Glutamatergic neuron (in vitro differentiated cells): Measurements from ENCODE around the gene EIF5AL1. TPM values are rescaled to one million over a fixed set of nuclear protein-coding genes. Genes with fewer than 3 reads are reported as not detected.

Experiments
- DNase-seq: peaks from one replicate; pipeline ENCODE4 v3.0.0; 2022
- H3K27ac Mint-ChIP-seq: one replicate; pipeline ENCODE4 v1.8.0; 2020; ENCODE audit warnings: mild to moderate bottlenecking, mixed read lengths, inconsistent platforms; ENCODE audit not compliant: unreplicated experiment
- H3K27me3 Mint-ChIP-seq: one replicate; pipeline ENCODE4 v1.8.0; 2020; ENCODE audit warnings: mild to moderate bottlenecking, moderate library complexity, mixed read lengths, inconsistent platforms; ENCODE audit not compliant: unreplicated experiment
- H3K36me3 Mint-ChIP-seq: one replicate; pipeline ENCODE4 v1.8.0; 2020; ENCODE audit warnings: mild to moderate bottlenecking, mixed read lengths, inconsistent platforms; ENCODE audit not compliant: unreplicated experiment
- H3K4me1 Mint-ChIP-seq: one replicate; pipeline ENCODE4 v1.8.0; 2020; ENCODE audit warnings: mild to moderate bottlenecking, low read depth, mixed read lengths, inconsistent platforms; ENCODE audit not compliant: unreplicated experiment
- H3K4me3 Mint-ChIP-seq: one replicate; pipeline ENCODE4 v1.8.0; 2020; ENCODE audit warnings: mild to moderate bottlenecking, mixed read lengths, inconsistent platforms; ENCODE audit not compliant: unreplicated experiment
- H3K9me3 Mint-ChIP-seq: one replicate; pipeline ENCODE4 v1.8.0; 2020; ENCODE audit warnings: mild to moderate bottlenecking, moderate library complexity, mixed read lengths, inconsistent platforms; ENCODE audit not compliant: unreplicated experiment
- CTCF ChIP-seq: fragments of 200-600 bp; sonication (generic); IDR thresholded peaks from one replicate; pipeline ENCODE4 v1.5.0; 2021; ENCODE audit not compliant: partially characterized antibody, unreplicated experiment
- total RNA-seq: library from RNA; stranded (reverse); fragmentation: NEBNext Ultra II Directional; extraction: Animal tissue kit (Norgen Biotek cat#: 25700); gene quantifications from one replicate; pipeline ENCODE4 v1.2.1, GENCODE V29; 2021; ENCODE audit not compliant: unreplicated experiment

Gene EIF5AL1
- total RNA-seq, 1 donor from 2014 or later, result 0.61 TPM

GRCh38 chr10:79470096-79470495 is 42.2 kb upstream of the EIF5AL1 start:
- peaks cover 5% of the 10 kb centered on the region for H3K27me3 Mint-ChIP-seq
- no peaks in the 10 kb centered on the region for H3K4me1 Mint-ChIP-seq
- H3K4me3 Mint-ChIP-seq, result no peak overlapping the region
- H3K36me3 Mint-ChIP-seq, result no peaks in the 10 kb centered on the region
- TF ChIP-seq CTCF, result no peak
- DNase-seq, result no peak
- H3K27ac Mint-ChIP-seq, result no peak overlapping the region
- H3K9me3 Mint-ChIP-seq, result no peaks in the 10 kb centered on the region

- TF ChIP-seq CTCF, result no peak
- no peak overlapping the region for H3K27ac Mint-ChIP-seq
- H3K9me3 Mint-ChIP-seq, result no peaks in the 10 kb centered on the region
- DNase-seq, result no peak
- no peaks in the 10 kb centered on the region for H3K36me3 Mint-ChIP-seq
- no peaks in the 10 kb centered on the region for H3K4me1 Mint-ChIP-seq
- peaks cover 5% of the 10 kb centered on the region for H3K27me3 Mint-ChIP-seq
- H3K4me3 Mint-ChIP-seq, result no peak overlapping the region
Measured at GRCh38 chr10:79471776-79472175, 40.6 kb upstream of the EIF5AL1 start.

GRCh38 chr10:79472449-79472848 is 39.9 kb upstream of the EIF5AL1 start:
- TF ChIP-seq CTCF, result no peak
- Mint-ChIP-seq H3K4me1 (no peaks in the 10 kb centered on the region), H3K9me3 (no peaks in the 10 kb centered on the region), H3K36me3 (no peaks in the 10 kb centered on the region), H3K27ac (no peak overlapping the region), H3K27me3 (peaks cover 5% of the 10 kb centered on the region), H3K4me3 (no peak overlapping the region)
- no peak for DNase-seq

GRCh38 chr10:79472951-79473350 is 39.4 kb upstream of the EIF5AL1 start:
- DNase-seq, result no peak
- Mint-ChIP-seq H3K4me1 (no peaks in the 10 kb centered on the region), H3K27ac (no peak overlapping the region), H3K36me3 (no peaks in the 10 kb centered on the region), H3K27me3 (peaks cover 5% of the 10 kb centered on the region), H3K9me3 (no peaks in the 10 kb centered on the region), H3K4me3 (no peak overlapping the region)
- TF ChIP-seq CTCF, result no peak

- no peak for DNase-seq
- H3K36me3 Mint-ChIP-seq, result no peaks in the 10 kb centered on the region
- H3K4me3 Mint-ChIP-seq, result no peak overlapping the region
Measured at GRCh38 chr10:79473496-79474095, 38.7 kb upstream of the EIF5AL1 start.

More at GRCh38 chr10:79473496-79474095, 38.7 kb upstream of the EIF5AL1 start:
- Mint-ChIP-seq H3K27ac (no peak overlapping the region), H3K4me1 (no peaks in the 10 kb centered on the region), H3K9me3 (no peaks in the 10 kb centered on the region), H3K27me3 (peaks cover 5% of the 10 kb centered on the region)
- no peak for TF ChIP-seq CTCF
